HG03558 (cell line): ENCODE data around the gene MVB12B.

ENCODE experiments used
- ATAC-seq: cut with Tn5 transposase; IDR thresholded peaks from one replicate; pipeline ENCODE4 v1.9.1; 2021; ENCODE audit warnings: moderate number of reproducible peaks; ENCODE audit not compliant: unreplicated experiment; ENCODE audit errors: extremely low read depth

Gene MVB12B

GRCh38 chr9:126301985-126302603 lies 24.5 kb upstream of the MVB12B start:
- no peak for ATAC-seq

GRCh38 chr9:126302730-126303129 lies 23.9 kb upstream of the MVB12B start:
- no peak for ATAC-seq

- ATAC-seq, result no peak
Measured at GRCh38 chr9:126303488-126303887, 23.1 kb upstream of the MVB12B start.

GRCh38 chr9:126304207-126304970 lies 22.2 kb upstream of the MVB12B start:
- ATAC-seq, result no peak

GRCh38 chr9:126304971-126305320 lies 21.7 kb upstream of the MVB12B start:
- ATAC-seq, result no peak

GRCh38 chr9:126306071-126306647 lies 20.5 kb upstream of the MVB12B start:
- no peak for ATAC-seq

- no peak for ATAC-seq
Measured at GRCh38 chr9:126307322-126308061, 19.1 kb upstream of the MVB12B start.

GRCh38 chr9:126309427-126310189 lies 17.0 kb upstream of the MVB12B start:
- no peak for ATAC-seq

- no peak for ATAC-seq
Measured at GRCh38 chr9:126312584-126313551, 13.8 kb upstream of the MVB12B start.

- ATAC-seq, result no peak
Measured at GRCh38 chr9:126316085-126316655, 10.5 kb upstream of the MVB12B start.

GRCh38 chr9:126317513-126317912 lies 9.1 kb upstream of the MVB12B start:
- ATAC-seq, result no peak

GRCh38 chr9:126318858-126319257 lies 7.8 kb upstream of the MVB12B start:
- ATAC-seq, result no peak

GRCh38 chr9:126319671-126320070 lies 7.0 kb upstream of the MVB12B start:
- no peak for ATAC-seq

- no peak for ATAC-seq
Measured at GRCh38 chr9:126320158-126320922, 6.3 kb upstream of the MVB12B start.

GRCh38 chr9:126321742-126322141 lies 4.9 kb upstream of the MVB12B start:
- ATAC-seq, result no peak

GRCh38 chr9:126325821-126326220 lies 808 bp upstream of the MVB12B start:
- ATAC-seq, result no peak

- ATAC-seq, result no peak
Measured at GRCh38 chr9:126327006-126327713, 531 bp downstream of the MVB12B start.
